Measurements from ENCODE around the gene SPECC1.
A peak's percentile ranks its signal among the peaks of the same experiment; 100 is the strongest.

SPECC1 gene

GRCh38 chr17:19986941-19987861 is 22.0 kb upstream of the SPECC1 start:
- Histone ChIP-seq H3K27me3 (ENCODE audit: insufficient read depth, low read length) (no peaks in the 10 kb centered on the region), H2AFZ (ENCODE audit: low read length, unreplicated experiment) (peak overlapping the region; percentile 2), H3K27ac (ENCODE audit: low read depth, low read length) (no peak overlapping the region), H3K4me1 (ENCODE audit: control insufficient read depth, insufficient read depth, low read length, unreplicated experiment) (no peaks in the 10 kb centered on the region), H3K79me2 (ENCODE audit: control insufficient read depth, insufficient read depth, low read length, unreplicated experiment) (no peaks in the 10 kb centered on the region), H3K4me3 (ENCODE audit: low read depth, low read length) (no peak overlapping the region), H3K36me3 (ENCODE audit: insufficient read depth, low read length) (no peaks in the 10 kb centered on the region)

DNA sequence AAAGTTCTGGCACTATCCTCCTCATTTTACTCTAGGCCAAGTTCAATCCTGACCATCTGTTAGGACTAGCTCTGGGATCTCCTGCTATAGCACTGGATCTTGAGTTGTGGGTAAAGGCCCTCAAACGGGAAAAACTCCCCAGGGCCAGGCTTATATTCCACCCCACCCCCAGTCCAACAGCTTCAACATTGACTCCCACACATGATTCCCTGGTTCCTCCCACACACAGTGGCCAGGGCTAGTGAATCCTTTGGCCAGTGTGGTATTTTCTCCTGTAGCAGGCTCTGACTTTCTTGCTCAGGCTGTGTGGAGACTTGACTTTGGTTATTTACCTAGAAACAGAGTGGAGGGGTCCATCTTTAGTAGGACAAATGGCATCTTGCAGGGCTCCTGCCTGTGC is 21.3 kb upstream of the SPECC1 start:
- Histone ChIP-seq H3K27me3 (ENCODE audit: insufficient read depth, low read length) (no peaks in the 10 kb centered on the region), H2AFZ (ENCODE audit: low read length, unreplicated experiment) (peak overlapping the region; percentile 2), H3K79me2 (ENCODE audit: control insufficient read depth, insufficient read depth, low read length, unreplicated experiment) (no peaks in the 10 kb centered on the region), H3K4me3 (ENCODE audit: low read depth, low read length) (no peak overlapping the region), H3K27ac (ENCODE audit: low read depth, low read length) (no peak overlapping the region), H3K4me1 (ENCODE audit: control insufficient read depth, insufficient read depth, low read length, unreplicated experiment) (no peaks in the 10 kb centered on the region), H3K36me3 (ENCODE audit: insufficient read depth, low read length) (no peaks in the 10 kb centered on the region)

DNA sequence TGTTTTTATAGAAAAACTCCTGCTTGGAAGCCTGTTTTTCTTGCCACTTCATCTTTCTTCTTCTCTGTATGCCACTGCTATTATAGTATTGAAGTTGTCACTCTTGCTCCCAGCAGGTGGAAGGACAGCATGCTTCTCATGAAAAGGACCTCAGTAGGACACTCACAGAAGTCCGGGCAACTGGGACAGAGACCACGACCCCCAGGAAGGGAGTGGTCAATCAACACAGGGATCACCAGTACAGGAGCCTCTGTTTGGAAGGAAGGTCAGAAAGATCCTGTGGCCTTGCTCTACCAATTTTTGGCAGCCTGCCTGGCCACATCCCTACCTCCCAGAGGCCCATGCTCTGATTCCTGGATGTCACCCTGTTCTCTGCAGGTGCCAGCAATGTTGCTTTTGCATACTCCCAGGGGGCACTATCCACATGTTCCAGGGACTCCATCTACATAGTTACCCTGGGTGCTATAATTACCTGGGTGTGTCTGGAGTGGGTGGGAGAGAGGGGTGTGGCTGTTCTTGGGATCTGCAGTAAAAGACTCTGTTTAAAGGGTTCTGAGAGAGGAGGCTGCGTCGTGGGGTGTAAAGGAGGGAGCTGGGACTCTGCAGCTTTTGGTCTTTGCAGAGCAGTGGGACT is 17.8 kb upstream of the SPECC1 start:
- no peaks in the 10 kb centered on the region for H3K79me2 ChIP-seq (ENCODE audit: control insufficient read depth, insufficient read depth, low read length, unreplicated experiment)
- H3K4me1 ChIP-seq (ENCODE audit: control insufficient read depth, insufficient read depth, low read length, unreplicated experiment), result no peaks in the 10 kb centered on the region
- no peak overlapping the region for H3K27ac ChIP-seq (ENCODE audit: low read depth, low read length)
- no peaks in the 10 kb centered on the region for H3K36me3 ChIP-seq (ENCODE audit: insufficient read depth, low read length)
- H3K27me3 ChIP-seq (ENCODE audit: insufficient read depth, low read length), result no peaks in the 10 kb centered on the region
- H2AFZ ChIP-seq (ENCODE audit: low read length, unreplicated experiment), result no peak overlapping the region
- H3K4me3 ChIP-seq (ENCODE audit: low read depth, low read length), result no peak overlapping the region

DNA sequence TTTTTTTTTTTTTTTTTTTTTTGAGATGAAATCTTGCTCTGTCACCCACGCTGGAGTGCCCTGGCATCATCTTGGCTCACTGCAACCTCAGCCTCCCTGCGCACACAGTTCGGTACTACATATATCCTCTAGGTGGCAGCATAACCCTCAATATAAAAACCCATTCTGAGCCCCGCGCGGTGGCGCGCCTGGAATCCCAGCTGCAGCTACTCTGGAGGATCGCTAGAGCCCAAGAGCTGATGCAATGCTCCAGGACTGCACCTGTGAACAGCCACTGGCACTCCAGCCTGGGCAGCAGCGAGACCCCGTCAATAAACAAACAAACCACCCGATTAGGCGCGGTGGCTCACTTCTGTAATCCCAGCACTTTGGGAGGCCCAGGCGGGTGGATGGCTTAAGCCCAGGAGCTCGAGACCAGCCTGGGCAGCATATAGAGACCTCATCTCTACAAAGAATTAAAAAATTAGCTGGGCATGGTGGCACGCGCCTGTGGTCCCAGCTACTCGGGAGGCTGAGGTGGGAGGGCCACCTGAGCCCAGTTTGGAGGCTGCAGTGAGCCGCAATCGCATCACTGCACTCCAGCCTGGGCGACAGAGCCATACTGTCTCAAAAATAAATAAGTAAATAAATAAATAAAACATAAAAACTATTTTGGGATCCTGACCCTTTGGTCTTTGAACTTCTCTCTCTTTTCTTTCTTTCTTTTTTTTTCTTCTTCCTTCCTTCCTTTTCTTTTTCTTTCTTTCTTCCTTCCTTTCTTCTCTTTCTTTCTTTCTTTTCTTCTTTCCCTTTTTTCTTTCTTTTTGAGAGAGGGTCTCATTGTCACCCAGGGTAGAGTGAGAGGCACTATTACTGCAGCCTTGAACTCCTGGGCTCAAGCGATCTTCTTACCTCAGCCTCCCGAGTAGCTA is 16.1 kb upstream of the SPECC1 start:
- Histone ChIP-seq H2AFZ (ENCODE audit: low read length, unreplicated experiment) (no peak overlapping the region), H3K4me1 (ENCODE audit: control insufficient read depth, insufficient read depth, low read length, unreplicated experiment) (no peaks in the 10 kb centered on the region), H3K27me3 (ENCODE audit: insufficient read depth, low read length) (no peaks in the 10 kb centered on the region), H3K27ac (ENCODE audit: low read depth, low read length) (no peak overlapping the region), H3K36me3 (ENCODE audit: insufficient read depth, low read length) (no peaks in the 10 kb centered on the region), H3K79me2 (ENCODE audit: control insufficient read depth, insufficient read depth, low read length, unreplicated experiment) (no peaks in the 10 kb centered on the region), H3K4me3 (ENCODE audit: low read depth, low read length) (no peak overlapping the region)

GRCh38 chr17:19996086-19996485 is 13.1 kb upstream of the SPECC1 start:
- no peak overlapping the region for H3K4me3 ChIP-seq (ENCODE audit: low read depth, low read length)
- no peaks in the 10 kb centered on the region for H3K36me3 ChIP-seq (ENCODE audit: insufficient read depth, low read length)
- H3K27me3 ChIP-seq (ENCODE audit: insufficient read depth, low read length), result no peaks in the 10 kb centered on the region
- no peak overlapping the region for H2AFZ ChIP-seq (ENCODE audit: low read length, unreplicated experiment)
- H3K79me2 ChIP-seq (ENCODE audit: control insufficient read depth, insufficient read depth, low read length, unreplicated experiment), result no peaks in the 10 kb centered on the region
- no peaks in the 10 kb centered on the region for H3K4me1 ChIP-seq (ENCODE audit: control insufficient read depth, insufficient read depth, low read length, unreplicated experiment)
- no peak overlapping the region for H3K27ac ChIP-seq (ENCODE audit: low read depth, low read length)

GRCh38 chr17:19996502-19996901 is 12.7 kb upstream of the SPECC1 start:
- Histone ChIP-seq H3K36me3 (ENCODE audit: insufficient read depth, low read length) (no peaks in the 10 kb centered on the region), H3K4me1 (ENCODE audit: control insufficient read depth, insufficient read depth, low read length, unreplicated experiment) (no peaks in the 10 kb centered on the region), H2AFZ (ENCODE audit: low read length, unreplicated experiment) (no peak overlapping the region), H3K79me2 (ENCODE audit: control insufficient read depth, insufficient read depth, low read length, unreplicated experiment) (no peaks in the 10 kb centered on the region), H3K27me3 (ENCODE audit: insufficient read depth, low read length) (no peaks in the 10 kb centered on the region), H3K4me3 (ENCODE audit: low read depth, low read length) (no peak overlapping the region), H3K27ac (ENCODE audit: low read depth, low read length) (no peak overlapping the region)

GRCh38 chr17:20008242-20009051 is 712 bp upstream of the SPECC1 start:
- H3K79me2 ChIP-seq (ENCODE audit: control insufficient read depth, insufficient read depth, low read length, unreplicated experiment), result no peaks in the 10 kb centered on the region
- H3K4me1 ChIP-seq (ENCODE audit: control insufficient read depth, insufficient read depth, low read length, unreplicated experiment), result no peaks in the 10 kb centered on the region
- H3K27ac ChIP-seq (ENCODE audit: low read depth, low read length), result no peak overlapping the region
- peak overlapping the region; percentile 90 for H2AFZ ChIP-seq (ENCODE audit: low read length, unreplicated experiment)
- H3K4me3 ChIP-seq (ENCODE audit: low read depth, low read length), result peak overlapping the region; percentile 78
- no peaks in the 10 kb centered on the region for H3K36me3 ChIP-seq (ENCODE audit: insufficient read depth, low read length)
- peaks cover 20% of the 10 kb centered on the region for H3K27me3 ChIP-seq (ENCODE audit: insufficient read depth, low read length)

DNA sequence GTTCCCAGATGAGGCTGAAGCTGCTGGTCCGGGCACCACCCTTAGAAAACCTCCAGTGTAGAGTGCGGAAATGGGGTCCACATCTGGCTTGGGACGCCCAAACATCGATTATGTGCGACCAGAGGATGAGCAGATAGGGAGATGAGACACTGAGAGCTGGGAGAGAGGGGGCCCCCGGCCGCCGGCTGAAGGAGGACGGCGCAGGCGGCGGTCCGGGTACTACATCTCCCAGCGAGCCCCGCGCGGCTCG is 182 bp upstream of the SPECC1 start:
- Histone ChIP-seq H3K27me3 (ENCODE audit: insufficient read depth, low read length) (peaks cover 20% of the 10 kb centered on the region), H3K4me1 (ENCODE audit: control insufficient read depth, insufficient read depth, low read length, unreplicated experiment) (no peaks in the 10 kb centered on the region), H2AFZ (ENCODE audit: low read length, unreplicated experiment) (peak overlapping the region; percentile 90), H3K27ac (ENCODE audit: low read depth, low read length) (no peak overlapping the region), H3K4me3 (ENCODE audit: low read depth, low read length) (peak overlapping the region; percentile 78), H3K36me3 (ENCODE audit: insufficient read depth, low read length) (no peaks in the 10 kb centered on the region), H3K79me2 (ENCODE audit: control insufficient read depth, insufficient read depth, low read length, unreplicated experiment) (no peaks in the 10 kb centered on the region)

GRCh38 chr17:20010099-20010863 is 1.1 kb downstream of the SPECC1 start:
- peaks cover 20% of the 10 kb centered on the region for H3K27me3 ChIP-seq (ENCODE audit: insufficient read depth, low read length)
- H2AFZ ChIP-seq (ENCODE audit: low read length, unreplicated experiment), result peak overlapping the region; percentile 86
- no peaks in the 10 kb centered on the region for H3K36me3 ChIP-seq (ENCODE audit: insufficient read depth, low read length)
- no peaks in the 10 kb centered on the region for H3K4me1 ChIP-seq (ENCODE audit: control insufficient read depth, insufficient read depth, low read length, unreplicated experiment)
- no peaks in the 10 kb centered on the region for H3K79me2 ChIP-seq (ENCODE audit: control insufficient read depth, insufficient read depth, low read length, unreplicated experiment)
- no peak overlapping the region for H3K27ac ChIP-seq (ENCODE audit: low read depth, low read length)
- peak overlapping the region; percentile 78 for H3K4me3 ChIP-seq (ENCODE audit: low read depth, low read length)

All from ACC112 (cell line).